K562 (cell line): ENCODE data around the gene RNF4. TPM values are rescaled to one million over a fixed set of nuclear protein-coding genes. Genes with fewer than 3 reads are reported as not detected.

Experiments
- ATF1 ChIP-seq, 2 experiments: fragments of 450-650 bp in 1 of 2; IDR thresholded peaks; 2 replicates each; pipeline ENCODE4 v1.6.1; 2016; ENCODE audit warnings: missing compliant biosample characterization in 1 of 2, missing genetic modification characterization in 1 of 2
- CBX8 ChIP-seq: fragments of 200-600 bp; sonication (generic); IDR thresholded peaks from 2 replicates; pipeline ENCODE4 v1.6.1; 2012; ENCODE audit warnings: borderline replicate concordance, mixed run types, low read depth, mild to moderate bottlenecking, moderate library complexity, mixed read lengths, low read length, control low read depth, inconsistent platforms; ENCODE audit not compliant: poor library complexity, severe bottlenecking; ENCODE audit errors: extremely low read depth
- DACH1 ChIP-seq: fragments of 450-650 bp; IDR thresholded peaks from 2 replicates; pipeline ENCODE4 v1.6.1; 2018; ENCODE audit not compliant: partially characterized antibody
- HNRNPUL1 ChIP-seq: fragments of 200-400 bp; formaldehyde crosslinking; IDR thresholded peaks from 2 replicates; pipeline ENCODE4 v1.6.1; 2017; ENCODE audit warnings: low read length
- KLF10 ChIP-seq: fragments of 250-450 bp; sonication (Bioruptor Pico); IDR thresholded peaks from 2 replicates; pipeline ENCODE4 v1.6.1; 2021; ENCODE audit warnings: matching md5 sums
- MAFK ChIP-seq: IDR thresholded peaks from 2 replicates; pipeline ENCODE4 v1.6.1; 2011; ENCODE audit warnings: low read length, improper control_type of control experiment
- MCM5 ChIP-seq: fragments of 450-650 bp; IDR thresholded peaks from 2 replicates; pipeline ENCODE4 v1.6.1; 2016; ENCODE audit warnings: low read depth
- MEIS2 ChIP-seq: fragments of 450-650 bp; IDR thresholded peaks from 2 replicates; pipeline ENCODE4 v1.6.1; 2014; ENCODE audit warnings: mild to moderate bottlenecking; ENCODE audit not compliant: partially characterized antibody
- MYNN ChIP-seq, 2 experiments: sonication (generic); formaldehyde crosslinking in 1 of 2; IDR thresholded peaks; 2 replicates each; pipeline versions ENCODE4 v1.5.0 to v1.6.1; 2016 to 2020; ENCODE audit warnings: antibody characterized with exemption in 1 of 2, missing genetic modification reagents in 1 of 2
- NR2C2 ChIP-seq, 2 experiments: fragments of 200-800 bp in 1 of 2; sonication (Bioruptor generic) in 1 of 2; sonication (generic) in 1 of 2; formaldehyde crosslinking in 1 of 2; IDR thresholded peaks; 2 replicates each; pipeline versions ENCODE4 v1.6.1 to v1.8.0; 2016 to 2022; ENCODE audit warnings: mild to moderate bottlenecking in 1 of 2, missing compliant biosample characterization in 1 of 2, missing genetic modification characterization in 1 of 2, missing genetic modification reagents in 1 of 2
- PRPF4 ChIP-seq: fragments of 200-400 bp; formaldehyde crosslinking; IDR thresholded peaks from one replicate; pipeline ENCODE4 v1.6.1; 2017; ENCODE audit warnings: low read length, low read depth, mild to moderate bottlenecking; ENCODE audit not compliant: insufficient read depth, poor library complexity, severe bottlenecking
- RFX7 ChIP-seq: fragments of 250-450 bp; sonication (Bioruptor Pico); IDR thresholded peaks from 2 replicates; pipeline ENCODE4 v1.5.1; 2021; ENCODE audit warnings: mild to moderate bottlenecking
- SMARCA5 ChIP-seq: fragments of 450-650 bp; IDR thresholded peaks from 2 replicates; pipeline ENCODE4 v1.6.1; 2016
- TAF9B ChIP-seq: fragments of 450-650 bp; IDR thresholded peaks from 2 replicates; pipeline ENCODE4 v1.6.1; 2018; ENCODE audit warnings: mild to moderate bottlenecking; ENCODE audit not compliant: partially characterized antibody
- YBX1 ChIP-seq: fragments of 450-650 bp; IDR thresholded peaks from 2 replicates; pipeline ENCODE4 v1.7.1; 2016; ENCODE audit warnings: mild to moderate bottlenecking
- ZBTB43 ChIP-seq: sonication (generic); formaldehyde crosslinking; IDR thresholded peaks from 2 replicates; pipeline ENCODE4 v1.8.0; 2023; ENCODE audit warnings: mild to moderate bottlenecking, missing genetic modification reagents
- ZNF12 ChIP-seq: sonication (generic); formaldehyde crosslinking; IDR thresholded peaks from 2 replicates; pipeline ENCODE4 v1.4.0; 2020; ENCODE audit warnings: mild to moderate bottlenecking, missing genetic modification reagents
- ZNF224 ChIP-seq: sonication (generic); formaldehyde crosslinking; IDR thresholded peaks from 2 replicates; pipeline ENCODE4 v1.8.0; 2022; ENCODE audit warnings: mild to moderate bottlenecking, missing genetic modification reagents
- ZNF347 ChIP-seq: fragments of 450-650 bp; formaldehyde crosslinking; IDR thresholded peaks from 2 replicates; pipeline ENCODE4 v1.4.0; 2020; ENCODE audit warnings: low read depth, mild to moderate bottlenecking, moderate library complexity
- ZNF551 ChIP-seq: fragments of 250-450 bp; sonication (Bioruptor Pico); IDR thresholded peaks from 2 replicates; pipeline ENCODE4 v1.5.0; 2021; ENCODE audit warnings: mild to moderate bottlenecking, moderate library complexity
- ZNF57 ChIP-seq: fragments of 450-650 bp; formaldehyde crosslinking; IDR thresholded peaks from 2 replicates; pipeline ENCODE4 v1.4.0; 2020; ENCODE audit warnings: mild to moderate bottlenecking, moderate library complexity
- ZNF655 ChIP-seq: fragments of 250-450 bp; sonication (Bioruptor Pico); IDR thresholded peaks from 2 replicates; pipeline ENCODE4 v1.5.0; 2021
- polyA plus RNA-seq, 8 experiments: library from polyadenylated mRNA; depleted of rRNA in 4 of 8; stranded (reverse) in 5 of 8; unstranded in 3 of 8; fragments of >200 nt; fragmentation: Nextera tagmentation in 2 of 8; fragmentation: Illumina TruSeq in 1 of 8; extraction: Ambion mirVana in 2 of 8; extraction: Trizol in 1 of 8; gene quantifications; 2 replicates each; pipeline versions ENCODE4 v1.2.1 to v1.2.3, GENCODE V29; 2011 to 2014; ENCODE audit warnings: inconsistent platforms in 1 of 8, missing spikeins in 1 of 8
- total RNA-seq, 7 experiments: library from RNA; depleted of rRNA in 6 of 7; stranded (reverse); fragments of >200 nt in 6 of 7; fragmentation: Illumina TruSeq in 2 of 7; extraction: Trizol in 2 of 7; gene quantifications; 2 replicates each; pipeline versions ENCODE4 v1.2.1 to v1.2.3, GENCODE V29; 2011 to 2021; ENCODE audit warnings: low replicate concordance in 1 of 7
- TF ChIP-seq, protein P1 (sequence below): fragments of 250-450 bp; sonication (Bioruptor Pico); IDR thresholded peaks from 2 replicates; pipeline ENCODE4 v1.4.0; 2020

Gene RNF4
- total and polyA plus RNA-seq, 9 of the 15 experiments (the other 6 are each of a cell fraction or from before 2014, with no cell fraction given) = 19.2 to 59.3 (median 44.8) TPM

- TF ChIP-seq ZNF655 (no peak), ATF1 (CRISPR knock-in tag; IDR thresholded peaks at IDR 0.05) (no peak), ATF1 (tag; IDR thresholded peaks at IDR 0.05) (no peak), ZNF57 (CRISPR knock-in tag) (no peak), YBX1 (no peak), ZNF347 (CRISPR knock-in tag) (no peak), PRPF4 (no peak), MAFK (no peak), MYNN (IDR thresholded peaks at IDR 0.05) (no peak), MYNN (CRISPR knock-in tag; IDR thresholded peaks at IDR 0.05) (no peak), TAF9B (no peak), NR2C2 (CRISPR knock-in tag; IDR thresholded peaks at IDR 0.05) (no peak), NR2C2 (tag; IDR thresholded peaks at IDR 0.05) (peak; percentile 87), ZNF12 (CRISPR knock-in tag) (no peak), ZNF224 (CRISPR knock-in tag) (no peak), MCM5 (no peak), MEIS2 (peak; percentile 66), RFX7 (CRISPR knock-in tag) (no peak), ZNF551 (CRISPR knock-in tag) (no peak), ZBTB43 (no peak), KLF10 (CRISPR knock-in tag) (no peak), CBX8 (no peak), SMARCA5 (no peak), DACH1 (no peak), HNRNPUL1 (no peak)
- TF ChIP-seq, protein P1, sequence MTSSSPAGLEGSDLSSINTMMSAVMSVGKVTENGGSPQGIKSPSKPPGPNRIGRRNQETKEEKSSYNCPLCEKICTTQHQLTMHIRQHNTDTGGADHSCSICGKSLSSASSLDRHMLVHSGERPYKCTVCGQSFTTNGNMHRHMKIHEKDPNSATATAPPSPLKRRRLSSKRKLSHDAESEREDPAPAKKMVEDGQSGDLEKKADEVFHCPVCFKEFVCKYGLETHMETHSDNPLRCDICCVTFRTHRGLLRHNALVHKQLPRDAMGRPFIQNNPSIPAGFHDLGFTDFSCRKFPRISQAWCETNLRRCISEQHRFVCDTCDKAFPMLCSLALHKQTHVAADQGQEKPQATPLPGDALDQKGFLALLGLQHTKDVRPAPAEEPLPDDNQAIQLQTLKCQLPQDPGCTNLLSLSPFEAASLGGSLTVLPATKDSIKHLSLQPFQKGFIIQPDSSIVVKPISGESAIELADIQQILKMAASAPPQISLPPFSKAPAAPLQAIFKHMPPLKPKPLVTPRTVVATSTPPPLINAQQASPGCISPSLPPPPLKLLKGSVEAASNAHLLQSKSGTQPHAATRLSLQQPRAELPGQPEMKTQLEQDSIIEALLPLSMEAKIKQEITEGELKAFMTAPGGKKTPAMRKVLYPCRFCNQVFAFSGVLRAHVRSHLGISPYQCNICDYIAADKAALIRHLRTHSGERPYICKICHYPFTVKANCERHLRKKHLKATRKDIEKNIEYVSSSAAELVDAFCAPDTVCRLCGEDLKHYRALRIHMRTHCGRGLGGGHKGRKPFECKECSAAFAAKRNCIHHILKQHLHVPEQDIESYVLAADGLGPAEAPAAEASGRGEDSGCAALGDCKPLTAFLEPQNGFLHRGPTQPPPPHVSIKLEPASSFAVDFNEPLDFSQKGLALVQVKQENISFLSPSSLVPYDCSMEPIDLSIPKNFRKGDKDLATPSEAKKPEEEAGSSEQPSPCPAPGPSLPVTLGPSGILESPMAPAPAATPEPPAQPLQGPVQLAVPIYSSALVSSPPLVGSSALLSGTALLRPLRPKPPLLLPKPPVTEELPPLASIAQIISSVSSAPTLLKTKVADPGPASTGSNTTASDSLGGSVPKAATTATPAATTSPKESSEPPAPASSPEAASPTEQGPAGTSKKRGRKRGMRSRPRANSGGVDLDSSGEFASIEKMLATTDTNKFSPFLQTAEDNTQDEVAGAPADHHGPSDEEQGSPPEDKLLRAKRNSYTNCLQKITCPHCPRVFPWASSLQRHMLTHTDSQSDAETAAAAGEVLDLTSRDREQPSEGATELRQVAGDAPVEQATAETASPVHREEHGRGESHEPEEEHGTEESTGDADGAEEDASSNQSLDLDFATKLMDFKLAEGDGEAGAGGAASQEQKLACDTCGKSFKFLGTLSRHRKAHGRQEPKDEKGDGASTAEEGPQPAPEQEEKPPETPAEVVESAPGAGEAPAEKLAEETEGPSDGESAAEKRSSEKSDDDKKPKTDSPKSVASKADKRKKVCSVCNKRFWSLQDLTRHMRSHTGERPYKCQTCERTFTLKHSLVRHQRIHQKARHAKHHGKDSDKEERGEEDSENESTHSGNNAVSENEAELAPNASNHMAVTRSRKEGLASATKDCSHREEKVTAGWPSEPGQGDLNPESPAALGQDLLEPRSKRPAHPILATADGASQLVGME (CRISPR knock-in tag) = peak; percentile 72; the same call in 1 of the 2 replicates
These were observed 49.1 kb upstream of the RNF4 start (continued) for GRCh38 chr4:2419814-2420213.
